GM21529 (cell line): Measurements from ENCODE around the gene VCX2.
"Not testable (repeated sequence)": the region's sequence is repeated elsewhere in the genome, so short reads cannot be mapped to it uniquely, and the experiment has no call there.

Experiments used
- ATAC-seq: cut with Tn5 transposase; IDR thresholded peaks from one replicate; pipeline ENCODE4 v1.9.1; 2021; ENCODE audit not compliant: unreplicated experiment

VCX2 gene

GRCh38 chrX:8122538-8122937, 48.5 kb downstream of the VCX2 start:
- no peak for ATAC-seq

- not testable (repeated sequence) for ATAC-seq
Observed at GRCh38 chrX:8121391-8121790, 49.7 kb downstream of the VCX2 start.
